Right ventricle myocardium superior (tissue), 1 donor: ENCODE results near the gene VEPH1. TPM values are rescaled to one million over a fixed set of nuclear protein-coding genes. Genes with fewer than 3 reads are reported as not detected.

Experiments
- ATAC-seq: fragments of 200-7000 bp; cut with Tn5 transposase; one replicate; pipeline ENCODE4 v1.9.1; 2020; ENCODE audit warnings: mild to moderate bottlenecking; ENCODE audit not compliant: poor library complexity
- DNase-seq: peaks from one replicate; pipeline ENCODE4 v3.0.0-alpha.2; 2020
- intact Hi-C: fragments of 100-400 bp; cut with DNase I; formaldehyde crosslinking; loops from one replicate; pipeline ENCODE4 v1.11.2; 2022
- total RNA-seq: library from RNA; stranded (reverse); fragmentation: NEBNext Ultra II Directional; extraction: Animal tissue kit (Norgen Biotek cat#: 25700); gene quantifications from one replicate; pipeline ENCODE4 v1.2.1, GENCODE V29; 2021
- donor health status: DM: no; HTN: yes; CAD: no; lungs with severe emphysema.

VEPH1 gene
- total RNA-seq, 1 donor from 2014 or later = not detected

- ATAC-seq (no peak), DNase-seq (no peak)
- intact Hi-C loops = no loop called here
Observed at GRCh38 chr3:157300094-157300493, 203.1 kb downstream of the VEPH1 start.

- intact Hi-C loops = no loop called here
- no peak for DNase-seq
- ATAC-seq = no peak
Observed at GRCh38 chr3:157297328-157297915, 205.8 kb downstream of the VEPH1 start.

GRCh38 chr3:157294953-157295352 lies 208.3 kb downstream of the VEPH1 start:
- no peak for DNase-seq
- intact Hi-C loops = no loop called here
- ATAC-seq = no peak

GRCh38 chr3:157294491-157294890 lies 208.7 kb downstream of the VEPH1 start:
- intact Hi-C loops = no loop called here
- ATAC-seq = no peak
- DNase-seq = no peak

- intact Hi-C loops = no loop called here
- DNase-seq (no peak), ATAC-seq (no peak)
Observed at GRCh38 chr3:157290766-157291165, 212.4 kb downstream of the VEPH1 start.

GRCh38 chr3:157285966-157286365 lies 217.2 kb downstream of the VEPH1 start:
- DNase-seq = no peak
- ATAC-seq = no peak
- intact Hi-C loops = no loop called here

- intact Hi-C loops = no loop called here
- DNase-seq (no peak), ATAC-seq (no peak)
Observed at GRCh38 chr3:157285141-157285540, 218.1 kb downstream of the VEPH1 start.

- intact Hi-C loops = no loop called here
- no peak for ATAC-seq
- DNase-seq = no peak
Observed at GRCh38 chr3:157284688-157285087, 218.5 kb downstream of the VEPH1 start.

GRCh38 chr3:157282261-157283191 lies 220.7 kb downstream of the VEPH1 start:
- DNase-seq = no peak
- ATAC-seq = peak; percentile 94

GRCh38 chr3:157280786-157281185 lies 222.4 kb downstream of the VEPH1 start:
- ATAC-seq (no peak), DNase-seq (no peak)
- intact Hi-C loops = no loop called here

More at GRCh38 chr3:157282261-157283191, 220.7 kb downstream of the VEPH1 start:
- intact Hi-C loops = no loop called here

GRCh38 chr3:157280354-157280753 lies 222.9 kb downstream of the VEPH1 start:
- intact Hi-C loops = no loop called here
- no peak for DNase-seq

GRCh38 chr3:157279237-157279636 lies 224.0 kb downstream of the VEPH1 start:
- ATAC-seq = no peak
- DNase-seq = no peak
- intact Hi-C loops = no loop called here

More at GRCh38 chr3:157280354-157280753, 222.9 kb downstream of the VEPH1 start:
- ATAC-seq = no peak

GRCh38 chr3:157276801-157277200 lies 226.4 kb downstream of the VEPH1 start:
- no peak for ATAC-seq
- no peak for DNase-seq
- intact Hi-C loops = no loop called here

- intact Hi-C loops = no loop called here
- ATAC-seq (no peak), DNase-seq (no peak)
Observed at GRCh38 chr3:157275832-157276231, 227.4 kb downstream of the VEPH1 start.

GRCh38 chr3:157274644-157275137 lies 228.5 kb downstream of the VEPH1 start:
- no peak for ATAC-seq
- intact Hi-C loops = no loop called here
- no peak for DNase-seq

- intact Hi-C loops = no loop called here
- ATAC-seq (no peak), DNase-seq (no peak)
Observed at GRCh38 chr3:157271283-157271882, 231.8 kb downstream of the VEPH1 start.

GRCh38 chr3:157268026-157268425 lies 235.2 kb downstream of the VEPH1 start:
- ATAC-seq = no peak
- intact Hi-C loops = no loop called here
- no peak for DNase-seq

GRCh38 chr3:157265931-157266330 lies 237.3 kb downstream of the VEPH1 start:
- DNase-seq (no peak), ATAC-seq (no peak)
- intact Hi-C loops = no loop called here

GRCh38 chr3:157263027-157263426 lies 240.2 kb downstream of the VEPH1 start:
- no peak for DNase-seq
- intact Hi-C loops = no loop called here
- ATAC-seq = no peak

- ATAC-seq (no peak), DNase-seq (no peak)
- intact Hi-C loops = no loop called here
Observed at GRCh38 chr3:157261000-157261399, 242.2 kb downstream of the VEPH1 start.
